DMS53 (cell line): ENCODE results near the gene ETFA.

Source experiments
- DNase-seq: peaks from one replicate; lab custom pipeline; 2025; lab: John Stamatoyannopoulos, UW

Gene ETFA

DNA sequence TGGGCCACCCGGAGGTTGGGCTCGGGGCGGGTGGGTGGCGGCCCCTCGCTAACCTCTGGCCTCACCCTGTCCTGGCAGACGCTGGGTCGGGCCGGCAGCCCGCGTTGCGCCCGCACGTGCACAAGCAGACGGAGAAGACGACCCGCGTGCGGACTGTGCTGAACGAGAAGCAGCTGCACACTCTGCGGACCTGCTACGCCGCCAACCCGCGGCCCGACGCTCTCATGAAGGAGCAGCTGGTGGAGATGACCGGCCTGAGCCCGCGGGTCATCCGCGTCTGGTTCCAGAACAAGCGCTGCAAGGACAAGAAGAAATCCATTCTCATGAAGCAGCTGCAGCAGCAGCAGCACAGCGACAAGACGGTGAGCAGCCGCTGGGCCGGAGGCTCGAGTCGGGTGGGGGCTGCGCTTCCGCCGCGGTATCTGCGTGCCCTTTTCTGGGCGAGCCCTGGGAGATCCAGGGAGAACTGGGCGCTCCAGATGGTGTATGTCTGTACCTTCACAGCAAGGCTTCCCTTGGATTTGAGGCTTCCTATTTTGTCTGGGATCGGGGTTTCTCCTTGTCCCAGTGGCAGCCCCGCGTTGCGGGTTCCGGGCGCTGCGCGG is 29.0 kb upstream of the ETFA start:
- DNase-seq: peak; percentile 55

DNA sequence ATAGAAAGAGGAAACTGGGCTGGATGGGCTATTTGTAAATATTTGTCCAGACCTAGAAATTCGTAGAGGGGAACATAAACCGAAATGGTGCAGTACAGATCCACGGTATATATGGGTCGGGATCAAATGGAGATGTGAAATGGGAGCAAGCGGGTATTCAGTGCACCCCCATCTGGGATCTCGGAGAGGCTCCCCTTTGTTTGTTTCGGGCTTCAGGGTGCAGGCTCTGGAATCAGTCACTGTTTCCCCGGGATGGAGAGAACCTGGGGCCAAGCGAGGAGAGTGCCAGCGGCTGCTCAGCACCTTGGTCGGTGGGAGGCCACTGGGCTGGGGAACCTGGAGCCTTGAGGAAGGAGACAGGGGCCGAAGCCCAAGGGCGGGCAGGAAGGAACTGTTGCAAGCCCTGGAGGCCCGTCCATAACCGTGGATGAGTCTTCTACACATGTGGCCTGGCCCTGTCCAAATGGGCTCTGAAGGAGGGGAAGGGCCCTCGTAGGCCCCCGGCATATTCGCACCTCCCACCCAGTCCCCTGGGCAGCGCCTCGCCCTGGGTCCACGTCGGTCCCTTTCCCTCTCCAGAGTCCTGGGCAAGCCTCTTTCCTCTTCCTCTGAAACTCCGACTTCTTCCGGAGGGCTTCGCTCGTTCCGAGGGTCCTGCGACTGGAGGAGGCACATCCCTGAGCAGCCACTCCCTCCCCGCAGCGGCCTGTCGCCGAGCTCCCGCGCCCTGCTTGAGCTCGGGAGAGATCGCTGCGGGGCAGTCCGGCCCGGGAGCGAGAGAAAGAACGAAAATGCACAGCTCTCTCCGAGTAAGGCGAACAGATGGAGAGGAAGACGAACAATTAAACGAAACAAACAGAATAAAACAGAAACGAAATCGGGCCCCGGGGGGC is 28.3 kb upstream of the ETFA start:
- DNase-seq: peak; percentile 34

GRCh38 chr15:76338486-76339304 is 27.4 kb upstream of the ETFA start:
- DNase-seq: no peak

DNA sequence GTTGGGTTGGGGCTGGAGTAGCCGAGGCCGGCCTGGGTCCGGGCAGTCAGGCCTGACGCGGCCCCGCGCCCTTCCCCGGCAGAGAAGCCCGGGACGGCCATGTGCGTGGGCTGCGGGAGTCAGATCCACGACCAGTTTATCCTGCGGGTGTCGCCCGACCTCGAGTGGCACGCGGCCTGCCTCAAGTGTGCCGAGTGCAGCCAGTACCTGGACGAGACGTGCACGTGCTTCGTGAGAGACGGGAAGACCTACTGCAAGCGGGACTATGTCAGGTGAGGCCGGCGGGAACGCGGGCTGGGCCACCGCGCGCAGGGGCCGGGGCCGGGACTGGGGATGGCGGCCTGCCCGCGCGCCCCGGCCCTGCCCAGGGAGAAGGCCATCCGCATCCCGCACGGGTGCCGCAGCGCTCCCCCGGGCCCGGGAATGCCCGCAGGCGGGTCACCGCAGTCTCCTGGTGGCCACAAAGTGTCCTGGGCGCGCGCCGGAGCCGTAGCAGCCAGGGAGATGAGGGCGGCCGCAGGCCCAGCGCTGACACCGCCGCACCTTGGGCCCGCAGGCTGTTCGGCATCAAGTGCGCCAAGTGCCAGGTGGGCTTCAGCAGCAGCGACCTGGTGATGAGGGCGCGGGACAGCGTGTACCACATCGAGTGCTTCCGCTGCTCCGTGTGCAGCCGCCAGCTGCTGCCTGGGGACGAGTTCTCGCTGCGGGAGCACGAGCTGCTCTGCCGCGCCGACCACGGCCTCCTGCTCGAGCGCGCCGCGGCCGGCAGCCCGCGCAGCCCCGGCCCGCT is 26.6 kb upstream of the ETFA start:
- peak; percentile 58 for DNase-seq

GRCh38 chr15:76337059-76337695 is 25.9 kb upstream of the ETFA start:
- peak; percentile 63 for DNase-seq

GRCh38 chr15:76336254-76337058 is 25.2 kb upstream of the ETFA start, which contains the start of gene ISL2:
Gene ISL2, plus strand, starts transcription at chr15:76336773. Its CDS starts 111 bp downstream, at chr15:76336884.
- peak; percentile 94 for DNase-seq

- peak; percentile 80 for DNase-seq
These were observed 24.3 kb upstream of the ETFA start for GRCh38 chr15:76335307-76336253.

GRCh38 chr15:76334438-76335306 is 23.4 kb upstream of the ETFA start:
- DNase-seq: no peak

DNA sequence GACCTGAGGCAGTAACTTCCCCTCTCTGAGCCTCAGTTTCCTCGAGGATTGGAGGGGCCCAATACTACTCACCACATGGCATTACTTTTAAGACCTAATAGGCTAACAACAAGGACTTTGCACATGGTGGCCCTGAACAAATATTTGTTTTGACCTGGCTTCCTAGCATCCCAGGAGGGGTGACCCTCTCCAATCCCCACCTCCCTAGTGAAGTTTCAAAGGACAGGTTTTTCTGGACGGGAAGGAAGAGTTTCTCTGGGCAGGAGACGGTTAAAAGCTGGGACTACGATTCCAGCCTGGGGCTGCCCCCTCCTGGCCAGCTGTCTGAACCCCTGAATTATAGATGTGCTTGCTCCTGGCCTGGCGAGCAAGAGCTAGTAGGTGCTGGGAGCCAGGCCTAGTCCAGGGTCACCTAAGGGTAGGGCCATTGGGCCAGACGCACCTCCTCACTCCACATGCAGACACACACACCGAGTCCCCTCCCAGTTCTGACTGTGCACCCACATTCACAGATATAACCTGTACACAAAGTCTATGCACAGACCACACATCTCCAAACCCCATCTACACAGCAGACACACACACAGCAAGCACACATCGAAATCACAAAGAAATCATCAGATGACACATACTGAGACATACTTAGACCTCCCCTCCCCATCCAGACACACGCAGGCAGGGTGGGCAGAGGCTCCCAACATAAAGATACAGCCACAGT is 22.6 kb upstream of the ETFA start:
- peak; percentile 22 for DNase-seq

GRCh38 chr15:76333309-76333708 is 22.0 kb upstream of the ETFA start:
- DNase-seq: no peak

GRCh38 chr15:76332796-76333195 is 21.5 kb upstream of the ETFA start:
- no peak for DNase-seq

GRCh38 chr15:76330080-76330680 is 18.9 kb upstream of the ETFA start:
- DNase-seq: peak; percentile 54

DNA sequence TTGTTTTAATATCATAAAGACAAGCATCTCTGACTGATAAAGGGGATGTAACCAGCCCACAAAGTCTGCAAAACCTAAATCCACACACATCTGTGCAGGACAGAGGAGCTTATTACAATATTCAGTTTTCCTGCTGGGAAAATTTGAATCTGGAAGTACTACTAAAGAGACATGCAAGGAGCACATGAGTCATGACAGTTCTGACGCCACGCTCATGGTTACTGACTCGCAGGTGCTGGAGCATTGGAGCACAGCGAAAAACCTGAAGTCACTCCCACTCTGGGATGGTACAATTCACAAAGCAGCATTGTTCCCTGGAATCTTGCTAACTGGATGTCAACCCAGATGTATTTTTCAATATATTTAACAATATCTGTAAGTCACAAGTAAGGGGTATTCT is 17.7 kb upstream of the ETFA start:
- DNase-seq: peak; percentile 28

GRCh38 chr15:76328106-76328696 is 16.9 kb upstream of the ETFA start:
- no peak for DNase-seq

- no peak for DNase-seq
These were observed 16.2 kb upstream of the ETFA start for GRCh38 chr15:76327191-76328105.

- no peak for DNase-seq
These were observed 14.4 kb upstream of the ETFA start for GRCh38 chr15:76325704-76326103.
